ENCODE results near the gene CCDC27. TPM values are rescaled to one million over a fixed set of nuclear protein-coding genes. Genes with fewer than 3 reads are reported as not detected.
A peak's percentile ranks its signal among the peaks of the same experiment; 100 is the strongest.

CCDC27 gene
- total and polyA plus RNA-seq, 3 donors from 2014 or later, result 10.6 to 28.4 (median 18.3) TPM

- Histone ChIP-seq H3K9me3 (no peaks in the 10 kb centered on the region), H3K4me3 (no peak overlapping the region), H3K27me3 (no peaks in the 10 kb centered on the region), H3K36me3 (ENCODE audit: low read depth, missing control alignments) (no peaks in the 10 kb centered on the region), H3K4me1 (peaks cover 28% of the 10 kb centered on the region), H3K27ac (peak overlapping the region in 1 of 2 donors; percentile 28)
- intact Hi-C loops (cut with DNase I; ENCODE audit: low total_unique reads), result no loop called here
- 70 to 71% methylated on average over 22 to 25 of the region's 25 CpGs for WGBS, 2 donors
- peak; percentile 53 for DNase-seq
- TF ChIP-seq POLR2A (IDR thresholded peaks at IDR 0.05) (no peak), CTCF (IDR thresholded peaks at IDR 0.05) (no peak)
These were observed 6.5 kb upstream of the CCDC27 start for GRCh38 chr1:3745590-3746381.

- intact Hi-C loops (cut with DNase I; ENCODE audit: low total_unique reads), result no loop called here
- 18 to 47% methylated on average over 6 to 35 of the region's 35 CpGs for WGBS, 2 donors
These were observed 5.8 kb upstream of the CCDC27 start for GRCh38 chr1:3746389-3746829.

GRCh38 chr1:3746830-3747521 lies 5.3 kb upstream of the CCDC27 start:
- Histone ChIP-seq H3K4me3 (peak overlapping the region; percentile 66 to 77), H3K9me3 (no peaks in the 10 kb centered on the region), H3K27me3 (no peaks in the 10 kb centered on the region), H3K27ac (peak overlapping the region; percentile 28 to 42), H3K36me3 (ENCODE audit: low read depth, missing control alignments) (no peaks in the 10 kb centered on the region), H3K4me1 (peaks cover 22% of the 10 kb centered on the region)
- DNase-seq, result peak; percentile 95
- TF ChIP-seq POLR2A (IDR thresholded peaks at IDR 0.05) (no peak), CTCF (IDR thresholded peaks at IDR 0.05) (no peak)
- 0 to 2% methylated on average over 14 to 71 of the region's 73 CpGs for WGBS, 2 donors
- intact Hi-C loops (cut with DNase I; ENCODE audit: low total_unique reads), result no loop called here

More at GRCh38 chr1:3746389-3746829, 5.8 kb upstream of the CCDC27 start:
- peak overlapping the region; percentile 28 to 42 for H3K27ac ChIP-seq
- peaks cover 28% of the 10 kb centered on the region for H3K4me1 ChIP-seq
- DNase-seq, result peak; percentile 35
- H3K9me3 ChIP-seq, result no peaks in the 10 kb centered on the region
- no peaks in the 10 kb centered on the region for H3K27me3 ChIP-seq
- peak overlapping the region; percentile 66 to 77 for H3K4me3 ChIP-seq
- H3K36me3 ChIP-seq (ENCODE audit: low read depth, missing control alignments), result no peaks in the 10 kb centered on the region
- TF ChIP-seq POLR2A (IDR thresholded peaks at IDR 0.05) (no peak), CTCF (IDR thresholded peaks at IDR 0.05) (no peak)

GRCh38 chr1:3747522-3747848 lies 4.8 kb upstream of the CCDC27 start:
- intact Hi-C loops (cut with DNase I; ENCODE audit: low total_unique reads), result no loop called here
- 32% methylated on average over 6 of the region's 6 CpGs for WGBS, 2 donors

More at GRCh38 chr1:3747522-3747848, 4.8 kb upstream of the CCDC27 start:
- no peak for TF ChIP-seq CTCF (IDR thresholded peaks at IDR 0.05)
- no peak for TF ChIP-seq POLR2A (IDR thresholded peaks at IDR 0.05)
- Histone ChIP-seq H3K4me1 (peaks cover 21% of the 10 kb centered on the region), H3K36me3 (ENCODE audit: low read depth, missing control alignments) (no peaks in the 10 kb centered on the region), H3K4me3 (peak overlapping the region; percentile 66 to 77), H3K27me3 (no peaks in the 10 kb centered on the region), H3K9me3 (no peaks in the 10 kb centered on the region), H3K27ac (peak overlapping the region in 1 of 2 donors; percentile 28)
- no peak for DNase-seq
